Stimulated activated CD8-positive, alpha-beta memory T cell treated with anti-CD3 and anti-CD28 coated beads, Interleukin-12 subunit alpha, Interleukin-12 subunit beta, amount 100 ng/mL, for 4 hours (primary cell): ENCODE results near the gene SLC2A4.
A peak's percentile ranks its signal among the peaks of the same experiment; 100 is the strongest.
"Not testable (repeated sequence)": the region's sequence is repeated elsewhere in the genome, so short reads cannot be mapped to it uniquely, and the experiment has no call there.

Source experiments
- DNase-seq: peaks from one replicate; pipeline ENCODE4 v3.0.0-alpha.2; 2020; ENCODE audit warnings: low read depth

The SLC2A4 gene

DNA sequence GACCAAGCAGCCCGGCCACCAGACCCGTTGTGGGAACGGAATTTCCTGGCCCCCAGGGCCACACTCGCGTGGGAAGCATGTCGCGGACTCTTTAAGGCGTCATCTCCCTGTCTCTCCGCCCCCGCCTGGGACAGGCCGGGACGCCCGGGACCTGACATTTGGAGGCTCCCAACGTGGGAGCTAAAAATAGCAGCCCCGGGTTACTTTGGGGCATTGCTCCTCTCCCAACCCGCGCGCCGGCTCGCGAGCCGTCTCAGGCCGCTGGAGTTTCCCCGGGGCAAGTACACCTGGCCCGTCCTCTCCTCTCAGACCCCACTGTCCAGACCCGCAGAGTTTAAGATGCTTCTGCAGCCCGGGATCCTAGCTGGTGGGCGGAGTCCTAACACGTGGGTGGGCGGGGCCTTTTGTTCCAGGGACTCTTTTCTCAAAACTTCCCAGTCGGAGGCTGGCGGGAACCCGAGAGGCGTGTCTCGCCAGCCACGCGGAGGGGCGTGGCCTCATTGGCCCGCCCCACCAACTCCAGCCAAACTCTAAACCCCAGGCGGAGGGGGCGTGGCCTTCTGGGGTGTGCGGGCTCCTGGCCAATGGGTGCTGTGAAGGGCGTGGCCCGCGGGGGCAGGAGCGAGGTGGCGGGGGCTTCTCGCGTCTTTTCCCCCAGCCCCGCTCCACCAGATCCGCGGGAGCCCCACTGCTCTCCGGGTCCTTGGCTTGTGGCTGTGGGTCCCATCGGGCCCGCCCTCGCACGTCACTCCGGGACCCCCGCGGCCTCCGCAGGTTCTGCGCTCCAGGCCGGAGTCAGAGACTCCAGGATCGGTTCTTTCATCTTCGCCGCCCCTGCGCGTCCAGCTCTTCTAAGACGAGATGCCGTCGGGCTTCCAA is at the start of gene SLC2A4:
Gene SLC2A4 (plus strand): TSS at position 645 of the 879 bp plus-strand sequence. CDS start 217 bp downstream, at position 862.
- peak; percentile 73 for DNase-seq

DNA sequence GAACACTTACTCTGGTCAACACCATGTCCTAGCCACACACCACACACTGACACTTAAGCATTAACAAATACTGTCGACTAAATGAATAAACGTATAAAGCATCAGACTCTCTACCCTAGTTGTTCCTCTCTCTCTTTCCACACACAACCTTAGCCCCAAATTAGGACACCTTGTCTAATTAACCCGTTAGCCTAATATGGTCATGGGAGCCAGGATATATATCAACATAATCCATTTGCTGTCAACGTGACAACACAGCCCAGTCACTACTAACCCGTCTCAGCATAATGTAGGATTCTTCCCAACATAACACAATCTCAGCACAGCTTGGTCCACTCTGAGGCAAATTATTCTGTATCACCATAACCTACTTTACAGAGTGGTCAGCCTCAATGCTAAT is 49.4 kb upstream of the SLC2A4 start:
- no peak for DNase-seq

DNA sequence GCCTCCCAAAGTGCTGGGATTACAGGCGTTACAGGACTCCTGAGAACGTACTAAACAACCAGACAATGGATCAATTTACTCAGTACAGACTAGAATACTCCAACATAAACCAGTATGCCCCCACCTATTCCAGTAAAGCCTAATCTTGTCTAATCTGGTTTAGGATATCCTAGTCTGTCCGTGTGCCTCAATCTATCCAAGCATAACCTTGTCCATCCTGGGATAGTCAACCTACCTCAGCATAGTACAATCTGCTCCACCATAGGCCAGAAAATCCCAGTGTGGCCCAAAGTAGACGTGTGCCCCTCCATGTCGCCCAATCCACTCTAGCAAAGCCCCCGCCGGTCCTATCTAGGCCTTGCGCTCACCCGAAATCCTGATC is 47.8 kb upstream of the SLC2A4 start:
- no peak for DNase-seq

DNA sequence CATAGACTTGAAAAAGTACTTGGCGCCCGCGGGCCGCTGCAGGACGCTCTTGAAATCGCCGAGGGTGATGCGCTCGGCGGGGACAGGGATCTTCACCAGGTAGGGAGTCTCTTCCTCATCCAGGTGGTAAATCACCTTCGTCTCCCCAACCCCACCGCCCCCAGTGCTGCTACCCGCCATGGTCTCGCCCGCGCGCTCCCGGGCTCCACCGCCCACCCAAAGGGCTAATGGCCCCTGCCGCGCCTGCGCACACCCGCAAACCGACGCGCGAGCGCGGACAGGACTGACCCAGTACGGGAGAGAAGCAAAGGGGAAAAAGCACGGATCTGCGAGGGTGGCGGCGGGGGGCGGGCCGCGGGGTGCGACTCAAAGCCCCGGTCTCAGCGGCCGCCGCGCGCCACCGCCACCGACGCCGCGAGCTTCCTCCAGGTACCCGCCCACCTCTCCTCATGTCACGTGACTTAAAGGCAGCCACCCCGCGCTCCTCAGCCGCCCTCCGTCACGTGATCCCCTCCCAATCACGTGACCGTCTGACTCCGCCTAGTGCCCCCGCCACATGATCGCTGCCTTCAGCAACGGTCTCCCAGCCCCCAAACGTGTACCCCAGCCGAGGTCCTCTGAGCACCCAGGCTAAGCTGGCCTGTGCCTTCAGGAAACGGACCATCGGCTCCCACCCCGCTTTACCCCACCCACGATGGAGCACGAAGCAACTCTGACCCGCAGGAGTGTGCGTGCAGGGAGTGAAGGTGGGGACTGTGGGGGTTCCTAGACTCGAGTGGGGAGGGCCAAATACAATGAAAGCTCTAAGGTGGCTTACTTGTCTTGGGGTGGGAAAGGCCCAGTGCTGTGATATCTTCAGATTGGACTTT is 47.2 kb upstream of the SLC2A4 start, which contains the start of gene DVL2:
Gene DVL2 (minus strand): TSS at position 435 of the 869 bp plus-strand sequence. CDS start 255 bp downstream, at position 180.
- peak; percentile 91 for DNase-seq

DNA sequence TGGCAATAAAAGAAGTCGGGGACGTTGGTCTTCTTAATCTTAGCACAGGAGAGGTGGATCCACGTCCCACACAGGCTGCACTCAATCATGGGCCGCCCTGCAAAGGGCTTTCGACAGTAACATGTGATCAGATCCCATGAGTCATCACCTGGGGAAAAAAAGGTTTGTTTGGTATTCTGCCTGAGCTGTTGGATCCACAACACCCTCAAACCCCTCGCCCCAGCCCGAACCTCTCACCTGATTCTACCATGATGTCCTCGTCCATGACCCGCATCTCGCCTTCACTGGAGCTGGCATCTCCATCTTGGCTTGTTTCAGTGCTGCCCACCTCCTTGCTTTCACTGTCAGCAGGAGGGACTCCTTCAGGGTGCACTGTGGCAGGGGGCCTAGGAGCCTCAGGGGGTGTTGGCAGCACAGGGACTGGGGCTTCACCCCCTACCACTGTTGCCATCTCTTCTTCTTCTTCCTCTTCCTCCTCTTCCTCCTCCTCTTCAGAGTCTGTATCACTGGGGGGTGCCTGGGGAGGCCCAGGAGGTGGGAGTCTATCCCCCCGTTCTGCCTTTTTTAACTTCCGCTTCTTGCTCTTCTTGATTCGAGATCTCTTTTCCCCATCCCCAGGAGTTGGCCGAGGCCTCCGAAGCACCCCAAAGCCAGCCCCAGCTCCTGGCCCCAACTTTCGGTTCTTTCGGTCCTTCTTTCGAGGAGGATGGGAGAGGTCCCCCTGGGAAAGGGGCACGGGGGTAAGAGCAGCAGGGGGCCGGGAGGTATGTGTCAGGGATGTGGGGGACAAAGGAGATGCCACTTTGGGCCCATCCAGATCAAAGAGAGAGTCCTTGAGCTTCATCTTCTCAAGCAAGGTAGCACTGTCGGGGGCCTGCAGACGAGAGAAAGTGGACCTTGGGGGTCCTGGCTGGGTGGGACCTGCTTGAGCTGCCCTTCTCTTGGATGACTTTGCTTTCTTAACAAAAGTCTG is 45.5 kb upstream of the SLC2A4 start:
- no peak for DNase-seq

DNA sequence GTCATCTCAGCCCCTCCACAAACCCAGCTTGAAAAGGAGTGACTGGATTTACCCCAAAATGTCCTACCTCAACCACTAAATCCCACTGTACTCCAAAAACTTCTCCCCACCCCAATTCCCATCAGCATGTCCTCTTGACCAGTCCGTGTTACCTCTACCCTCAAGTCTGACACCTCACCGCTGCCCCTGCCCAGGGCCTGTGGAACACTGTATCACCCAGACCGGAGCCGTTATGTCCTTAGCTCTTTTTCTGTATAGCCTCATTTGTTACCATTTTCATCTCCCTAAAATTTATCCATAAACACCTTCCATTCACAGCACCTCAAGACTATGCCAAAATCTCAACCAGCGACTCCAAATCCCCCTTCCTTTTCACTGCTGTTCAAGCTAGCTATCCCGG is 44.7 kb upstream of the SLC2A4 start:
- no peak for DNase-seq

DNA sequence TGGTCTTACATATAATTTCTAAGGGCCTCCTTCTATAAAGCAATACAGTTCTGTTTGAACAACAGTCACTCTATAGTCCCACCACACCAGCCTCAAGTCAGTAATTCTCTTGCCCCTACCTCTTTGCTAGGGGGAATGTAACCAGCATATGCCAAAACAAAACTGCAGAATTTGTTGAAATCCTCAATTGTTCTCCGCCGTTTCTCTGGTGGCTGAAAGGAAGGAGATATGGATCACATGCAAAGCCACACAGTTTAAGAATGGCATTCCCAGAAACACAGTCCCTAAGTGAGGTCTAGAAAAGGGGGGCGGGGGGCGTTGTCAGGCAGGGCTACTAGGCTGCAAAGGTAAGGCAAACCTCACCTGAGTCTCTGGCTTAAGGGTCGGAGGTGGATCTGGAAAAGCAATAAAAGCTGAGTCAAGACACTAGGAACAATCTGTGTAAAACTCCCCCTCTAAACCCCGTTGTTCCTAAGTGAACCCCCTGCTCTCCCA is 44.2 kb upstream of the SLC2A4 start:
- no peak for DNase-seq

DNA sequence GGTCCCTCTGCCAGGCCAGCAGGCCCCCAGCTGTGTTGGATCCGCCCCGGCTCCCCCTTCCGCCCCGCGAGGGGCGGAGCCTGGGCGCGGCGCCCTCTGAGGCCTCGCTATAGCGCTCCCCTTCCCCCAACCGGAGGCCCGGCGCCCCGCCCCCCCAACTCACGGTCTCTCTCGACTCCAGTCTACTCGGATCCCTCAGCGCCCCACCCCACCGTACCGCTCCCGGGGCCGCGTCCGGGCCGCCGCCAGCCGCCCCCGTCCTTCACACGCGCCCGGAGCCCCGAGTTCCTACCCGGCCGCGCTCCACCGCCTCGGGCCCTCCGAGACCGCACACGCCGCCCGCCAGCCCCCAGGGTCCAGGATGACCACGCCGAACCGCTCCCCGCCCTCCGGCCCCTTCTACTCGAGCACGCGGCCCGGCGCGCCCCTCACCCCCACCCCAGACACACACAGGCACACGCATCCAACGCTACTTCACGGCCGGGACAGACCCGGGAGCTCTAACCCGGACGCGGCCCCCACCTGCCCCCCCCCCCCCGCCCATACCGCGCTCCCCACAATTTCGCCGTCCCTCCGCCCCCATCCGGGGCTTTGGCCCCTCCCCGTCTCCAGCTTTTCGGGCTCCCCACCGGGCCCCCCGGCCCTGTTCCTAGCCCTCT is 43.6 kb upstream of the SLC2A4 start:
- DNase-seq, result peak; percentile 82

DNA sequence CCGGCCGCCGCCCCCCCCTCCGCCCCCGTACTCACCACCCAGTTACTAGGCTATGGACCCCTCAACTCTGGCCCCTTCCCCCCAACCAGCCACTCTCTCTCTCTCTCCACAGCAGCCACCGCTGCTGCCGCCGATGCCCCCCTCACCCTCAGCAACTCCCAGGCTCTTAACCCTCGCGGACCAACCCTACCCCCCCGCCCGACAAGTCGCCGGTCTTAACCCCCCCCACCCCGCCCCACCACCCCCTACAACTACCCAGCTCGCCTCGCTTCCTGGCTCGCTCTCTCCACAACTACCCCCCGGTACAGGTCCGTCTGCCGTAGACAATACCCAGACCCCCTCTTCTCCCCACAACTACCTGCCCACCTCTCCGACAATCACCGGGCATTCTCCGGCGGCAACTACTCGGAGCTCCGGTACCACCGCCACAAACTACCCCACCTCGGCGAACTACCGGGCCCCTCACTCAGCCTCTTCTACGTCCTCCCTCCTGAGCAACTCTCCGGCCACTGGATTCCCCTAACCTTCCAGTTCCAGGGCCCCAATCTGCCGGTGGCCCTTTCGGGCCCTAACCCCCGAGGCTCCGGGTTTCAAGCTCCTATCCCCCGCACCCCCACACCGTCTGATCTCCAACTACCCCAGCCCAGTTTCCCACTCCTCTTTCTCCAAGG is 43.0 kb upstream of the SLC2A4 start:
- no peak for DNase-seq

DNA sequence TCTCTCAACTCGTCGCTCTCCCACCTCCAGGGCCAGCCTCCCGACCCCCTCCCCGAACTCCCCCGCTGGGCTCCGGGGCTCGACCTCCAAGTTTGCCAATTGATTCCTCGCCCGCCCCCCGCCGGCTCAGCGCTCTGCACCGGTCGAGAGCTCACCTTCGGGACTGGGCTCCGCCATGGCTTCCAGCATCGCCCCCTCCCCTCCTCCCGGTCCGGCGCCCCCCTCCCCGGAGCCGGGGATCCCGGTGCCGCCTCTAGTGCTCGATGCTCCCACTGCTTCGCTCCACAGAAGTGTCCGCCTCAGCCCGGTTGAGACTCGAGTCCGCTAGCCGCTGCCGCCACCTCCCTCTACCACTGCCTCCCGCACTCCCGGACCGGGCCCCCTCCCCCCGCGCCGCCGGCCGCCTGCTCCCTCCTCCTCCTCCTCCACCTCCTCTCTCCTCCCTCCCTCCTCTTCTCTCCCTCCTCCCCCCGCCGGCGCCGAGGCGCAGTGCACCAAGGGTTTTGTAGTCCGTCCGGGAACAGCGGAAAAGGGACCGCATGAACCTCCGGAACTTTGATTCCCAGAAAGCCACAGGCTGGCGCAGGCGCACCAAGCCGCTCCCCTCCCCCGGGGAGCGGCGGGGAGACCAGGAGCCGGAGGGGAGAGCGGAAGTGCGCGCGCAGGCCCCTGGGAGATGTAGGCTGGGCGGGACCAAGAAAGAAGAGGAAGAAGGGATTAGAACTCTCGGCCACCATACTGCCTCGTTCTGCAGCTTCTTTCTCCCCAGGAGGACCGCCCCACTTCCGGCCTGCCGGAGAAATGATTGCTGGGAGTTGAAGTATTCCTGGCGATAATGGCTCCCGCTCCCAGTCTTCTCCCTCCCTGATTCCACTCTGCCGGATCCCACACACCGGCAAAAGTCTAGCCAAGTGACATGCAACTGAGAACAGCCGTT is 42.2 kb upstream of the SLC2A4 start, which contains the start of gene PHF23:
Gene PHF23 (minus strand): TSS at position 367 of the 937 bp plus-strand sequence. CDS start 178 bp downstream, at position 189.
- DNase-seq, result peak; percentile 96

DNA sequence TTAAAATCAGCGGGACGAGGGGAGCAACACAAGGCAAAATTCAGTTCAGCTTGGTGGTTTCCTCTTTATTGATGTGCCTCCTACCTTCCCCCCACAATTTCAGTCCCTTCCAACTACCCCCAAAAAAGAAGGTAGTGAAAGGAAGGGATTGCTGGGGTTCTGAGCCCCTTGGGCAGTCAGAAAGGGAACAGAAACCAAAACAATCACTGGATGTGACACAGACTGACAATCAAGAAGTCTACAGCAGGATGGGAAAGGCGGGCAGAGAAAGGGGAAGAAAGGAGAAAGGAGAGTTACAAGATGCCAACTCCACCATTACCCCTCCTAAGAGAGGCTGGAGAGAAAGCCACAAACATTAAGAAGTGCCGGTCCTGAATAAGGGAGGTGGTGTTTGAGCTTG is 41.1 kb upstream of the SLC2A4 start:
- no peak for DNase-seq

DNA sequence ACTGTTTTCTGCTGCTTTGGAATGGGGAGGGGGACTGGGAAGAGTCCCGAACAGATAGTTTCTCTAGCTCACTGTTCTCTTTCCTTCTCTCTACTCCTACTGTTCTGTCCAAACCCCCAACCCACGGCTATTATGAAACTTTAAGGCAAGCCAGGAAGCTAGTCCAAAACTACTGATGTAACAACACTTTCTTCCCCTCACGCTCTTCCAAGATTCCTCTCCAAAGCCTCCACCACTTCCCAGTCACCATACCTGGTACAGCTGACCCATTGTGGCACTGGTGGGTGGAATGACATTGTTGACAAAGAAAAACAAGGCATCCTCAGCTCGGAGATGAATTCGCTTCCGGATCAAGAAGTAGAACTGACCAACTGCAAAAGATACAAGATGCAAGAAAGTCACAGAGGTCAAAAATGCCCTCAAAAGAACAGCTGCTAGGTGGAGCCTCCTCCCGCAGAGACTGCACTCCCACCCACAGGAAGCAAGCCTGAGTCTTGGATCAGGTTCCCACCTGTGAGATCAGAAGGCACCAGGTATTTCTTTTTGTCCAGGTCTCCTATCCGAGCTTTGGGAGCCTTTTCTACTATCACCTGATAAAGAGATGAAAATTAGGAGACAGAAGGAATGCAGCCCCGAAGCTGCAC is 40.3 kb upstream of the SLC2A4 start:
- no peak for DNase-seq

DNA sequence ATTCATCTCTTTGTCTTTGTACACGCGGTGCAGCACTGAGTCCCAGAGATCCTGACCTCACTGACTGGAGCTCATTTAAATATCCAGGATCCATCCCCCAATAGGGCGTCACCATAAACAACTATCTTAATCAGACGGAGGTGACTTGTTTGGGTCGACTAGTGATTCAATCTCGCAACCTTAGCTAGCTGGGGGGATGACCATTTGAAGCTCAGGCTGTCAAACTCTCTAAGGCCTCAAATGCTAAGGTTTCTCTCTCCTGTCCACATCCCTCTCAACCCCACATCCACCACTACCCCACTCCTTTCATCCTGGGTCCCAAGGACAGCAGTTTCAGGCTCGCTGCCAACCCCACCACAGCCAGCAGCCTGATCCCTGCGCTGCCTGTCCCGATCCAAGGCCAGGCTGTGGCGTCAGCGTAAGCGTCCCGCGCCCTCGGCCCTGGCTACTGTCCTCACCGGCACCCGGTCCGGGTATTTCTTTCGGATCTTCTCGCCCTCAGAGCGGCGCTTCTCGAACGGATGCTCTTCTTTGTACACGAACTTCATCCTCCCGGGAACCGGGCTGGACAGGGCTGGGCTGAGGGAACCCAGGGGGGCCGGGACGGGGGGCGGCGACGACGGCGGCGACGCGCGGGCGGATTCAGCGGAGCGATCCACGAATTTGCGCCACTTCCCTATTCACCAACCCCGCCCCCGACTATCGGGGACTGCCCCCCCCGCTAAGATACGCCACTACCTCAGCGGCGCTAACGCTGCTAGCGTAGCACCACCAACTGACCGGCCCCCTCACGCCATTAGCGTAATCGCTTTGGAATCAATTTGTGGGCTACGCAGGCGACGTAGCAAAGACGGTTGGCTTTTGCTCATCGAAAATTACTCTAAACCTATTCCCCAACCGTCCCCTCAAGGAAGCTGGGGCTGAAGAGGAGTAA is 39.5 kb upstream of the SLC2A4 start, which contains the start of gene GABARAP:
Gene GABARAP (minus strand): TSS at position 667 of the 934 bp plus-strand sequence. CDS start 119 bp downstream, at position 548.
- DNase-seq, result peak; percentile 88

DNA sequence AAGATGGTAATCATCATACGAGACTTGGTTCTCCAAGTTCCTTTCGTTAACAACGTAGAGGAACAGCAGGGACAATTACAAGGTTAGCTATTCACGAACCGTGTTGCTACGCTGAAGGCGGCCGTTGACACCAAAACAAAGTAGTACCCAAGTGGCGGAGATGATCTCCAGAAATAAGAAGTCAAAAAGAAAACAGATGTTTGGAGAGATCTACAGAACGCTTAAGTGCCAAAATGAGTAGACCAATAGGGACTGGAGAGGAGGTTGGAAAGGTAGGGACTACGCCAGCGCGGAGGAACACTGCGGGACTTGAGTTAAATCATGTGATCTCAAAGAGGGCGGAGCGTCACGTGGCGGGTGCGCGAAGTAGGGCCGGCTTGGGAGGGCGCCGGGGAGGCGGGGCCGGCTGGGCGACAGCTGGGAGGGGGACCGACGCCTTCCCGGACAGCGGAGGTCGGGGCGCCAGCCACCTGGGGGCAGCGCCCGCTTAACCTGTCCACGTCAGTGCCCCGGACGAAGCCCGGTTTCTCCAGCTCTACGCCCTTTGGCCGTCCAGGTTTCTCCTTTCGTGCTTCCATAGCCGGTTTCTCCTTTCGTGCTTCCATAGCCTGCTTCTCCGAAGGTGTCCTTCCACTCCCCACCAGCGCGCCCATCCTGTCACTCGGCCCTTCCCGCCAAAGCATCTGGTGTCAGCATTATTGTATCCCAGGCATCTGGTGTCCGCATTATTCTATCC is 38.6 kb upstream of the SLC2A4 start:
- DNase-seq, result peak; percentile 85

DNA sequence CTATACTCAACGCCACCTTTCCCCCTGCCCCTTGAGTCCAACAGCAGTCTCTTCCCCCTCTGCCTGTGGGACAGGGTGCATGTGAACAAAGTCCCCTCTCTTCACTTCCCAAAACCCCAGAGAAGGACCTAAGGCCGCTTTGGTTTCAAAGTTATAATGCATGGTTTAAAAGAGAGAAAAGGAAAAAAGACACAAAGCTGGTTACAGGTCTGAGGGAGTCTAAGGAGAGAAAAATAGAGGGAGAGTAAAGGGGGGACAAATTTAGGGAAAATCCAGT is 38.1 kb upstream of the SLC2A4 start:
- DNase-seq, result no peak

DNA sequence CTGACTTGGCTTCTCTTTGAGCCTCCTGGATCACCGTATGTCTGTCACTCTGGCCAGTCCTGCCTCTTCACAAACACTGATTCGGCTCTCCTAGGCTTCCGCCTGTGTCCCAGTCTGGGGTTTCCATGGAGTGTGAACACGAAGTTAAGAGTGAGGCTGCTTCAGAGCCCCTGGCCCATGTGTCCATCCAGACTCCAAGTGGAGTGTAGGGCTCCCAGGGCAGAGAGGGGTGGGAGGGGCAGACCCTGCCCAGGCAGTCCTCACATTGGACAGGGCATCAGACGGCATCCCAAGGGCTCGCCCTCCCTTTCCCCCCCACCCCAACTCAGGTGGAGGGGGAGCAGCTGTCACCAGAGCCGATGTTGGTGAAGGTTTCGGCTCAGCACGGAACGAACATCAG is 37.7 kb upstream of the SLC2A4 start:
- DNase-seq, result not testable (repeated sequence)

DNA sequence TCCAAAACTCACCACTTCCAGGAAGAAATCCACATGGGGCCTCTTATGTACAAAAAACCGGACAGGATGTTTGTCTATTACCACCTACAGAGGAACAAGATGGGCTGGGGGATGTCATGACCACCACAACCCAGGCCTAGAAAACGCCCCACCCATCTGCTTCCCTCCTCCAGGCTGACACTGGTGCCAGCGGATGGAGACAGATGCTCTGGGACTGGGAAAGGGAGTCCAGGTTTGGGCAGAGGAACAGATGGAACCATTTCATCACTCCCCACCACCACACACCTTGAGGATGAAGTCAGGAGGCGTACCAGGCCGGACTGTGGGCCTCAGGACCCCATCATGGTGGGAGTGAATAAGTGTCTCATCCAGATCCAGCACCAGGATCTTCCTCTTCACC is 34.7 kb upstream of the SLC2A4 start:
- DNase-seq, result no peak
